ENCODE data around the gene GANAB. TPM values are rescaled to one million over a fixed set of nuclear protein-coding genes. Genes with fewer than 3 reads are reported as not detected.
"Not testable (repeated sequence)": the region's sequence is repeated elsewhere in the genome, so short reads cannot be mapped to it uniquely, and the experiment has no call there.

Gene GANAB
- total RNA-seq, 2 donors from 2014 or later = 226 to 266 TPM

- Mint-ChIP-seq H3K4me1 (peaks cover 11% of the 10 kb centered on the region), H3K27me3 (no peaks in the 10 kb centered on the region), H3K9me3 (no peaks in the 10 kb centered on the region), H3K36me3 (ENCODE audit: low read depth) (peaks cover 20% of the 10 kb centered on the region), H3K27ac (peak overlapping the region; percentile 98), H3K4me3 (peak overlapping the region; percentile 94)
- peak; percentile 35 for ATAC-seq (replicated peaks)
Measured at GRCh38 chr11:62652161-62653006, 6.0 kb upstream of the GANAB start.

GRCh38 chr11:62650283-62650682, 3.9 kb upstream of the GANAB start:
- H3K9me3 Mint-ChIP-seq; H3K27ac Mint-ChIP-seq; ATAC-seq (replicated peaks); H3K4me3 Mint-ChIP-seq; H3K27me3 Mint-ChIP-seq: not testable (repeated sequence)
- Mint-ChIP-seq H3K4me1 (peaks cover 11% of the 10 kb centered on the region), H3K36me3 (ENCODE audit: low read depth) (peaks cover 36% of the 10 kb centered on the region)

GRCh38 chr11:62649486-62649885, 3.1 kb upstream of the GANAB start:
- Mint-ChIP-seq H3K27ac (no peak overlapping the region), H3K27me3 (no peaks in the 10 kb centered on the region), H3K4me3 (no peak overlapping the region), H3K36me3 (ENCODE audit: low read depth) (peaks cover 44% of the 10 kb centered on the region), H3K9me3 (no peaks in the 10 kb centered on the region), H3K4me1 (peaks cover 11% of the 10 kb centered on the region)
- ATAC-seq (replicated peaks) = no peak

GRCh38 chr11:62648967-62649364, 2.6 kb upstream of the GANAB start:
- Mint-ChIP-seq H3K36me3 (ENCODE audit: low read depth) (peaks cover 49% of the 10 kb centered on the region), H3K4me3 (no peak overlapping the region), H3K27me3 (no peaks in the 10 kb centered on the region), H3K27ac (no peak overlapping the region), H3K9me3 (no peaks in the 10 kb centered on the region), H3K4me1 (peaks cover 11% of the 10 kb centered on the region)
- no peak for ATAC-seq (replicated peaks)

GRCh38 chr11:62648185-62648966, 2.0 kb upstream of the GANAB start:
- H3K36me3 Mint-ChIP-seq (ENCODE audit: low read depth) = peaks cover 51% of the 10 kb centered on the region
- H3K9me3 Mint-ChIP-seq = no peaks in the 10 kb centered on the region
- H3K27me3 Mint-ChIP-seq = no peaks in the 10 kb centered on the region

GRCh38 chr11:62647609-62648005, 1.2 kb upstream of the GANAB start:
- Mint-ChIP-seq H3K4me1 (peaks cover 6% of the 10 kb centered on the region), H3K36me3 (ENCODE audit: low read depth) (peaks cover 57% of the 10 kb centered on the region), H3K4me3 (peak overlapping the region; percentile 100), H3K27me3 (no peaks in the 10 kb centered on the region), H3K27ac (no peak overlapping the region), H3K9me3 (no peaks in the 10 kb centered on the region)
- ATAC-seq (replicated peaks) = no peak

More at GRCh38 chr11:62648185-62648966, 2.0 kb upstream of the GANAB start:
- Mint-ChIP-seq H3K4me1 (peaks cover 7% of the 10 kb centered on the region), H3K27ac (no peak overlapping the region), H3K4me3 (no peak overlapping the region)
- no peak for ATAC-seq (replicated peaks)

GRCh38 chr11:62646825-62647608, 604 bp upstream of the GANAB start:
- H3K4me3 Mint-ChIP-seq = peak overlapping the region; percentile 100
- H3K4me1 Mint-ChIP-seq = no peaks in the 10 kb centered on the region
- H3K9me3 Mint-ChIP-seq = no peaks in the 10 kb centered on the region
- H3K27ac Mint-ChIP-seq = peak overlapping the region; percentile 97
- H3K27me3 Mint-ChIP-seq = no peaks in the 10 kb centered on the region
- H3K36me3 Mint-ChIP-seq (ENCODE audit: low read depth) = peaks cover 54% of the 10 kb centered on the region
- ATAC-seq (replicated peaks) = no peak

GRCh38 chr11:62645671-62645945, 805 bp downstream of the GANAB start:
- peaks cover 5% of the 10 kb centered on the region for H3K4me1 Mint-ChIP-seq
- H3K36me3 Mint-ChIP-seq (ENCODE audit: low read depth) = peaks cover 59% of the 10 kb centered on the region
- ATAC-seq (replicated peaks) = peak; percentile 1
- no peaks in the 10 kb centered on the region for H3K27me3 Mint-ChIP-seq
- peak overlapping the region; percentile 100 for H3K4me3 Mint-ChIP-seq
- peak overlapping the region; percentile 97 for H3K27ac Mint-ChIP-seq
- no peaks in the 10 kb centered on the region for H3K9me3 Mint-ChIP-seq

- H3K36me3 Mint-ChIP-seq (ENCODE audit: low read depth) = peaks cover 63% of the 10 kb centered on the region
- no peak overlapping the region for H3K27ac Mint-ChIP-seq
- H3K27me3 Mint-ChIP-seq = no peaks in the 10 kb centered on the region
- peaks cover 11% of the 10 kb centered on the region for H3K4me1 Mint-ChIP-seq
- no peaks in the 10 kb centered on the region for H3K9me3 Mint-ChIP-seq
- H3K4me3 Mint-ChIP-seq = peak overlapping the region; percentile 100
- ATAC-seq (replicated peaks) = no peak
Measured at GRCh38 chr11:62644220-62644619, 2.2 kb downstream of the GANAB start.

GRCh38 chr11:62632492-62632891, 13.9 kb downstream of the GANAB start:
- Mint-ChIP-seq H3K27me3 (no peaks in the 10 kb centered on the region), H3K27ac (peak overlapping the region; percentile 57), H3K9me3 (no peaks in the 10 kb centered on the region), H3K36me3 (ENCODE audit: low read depth) (peaks cover 100% of the 10 kb centered on the region), H3K4me1 (peaks cover 5% of the 10 kb centered on the region), H3K4me3 (no peak overlapping the region)
- no peak for ATAC-seq (replicated peaks)

GRCh38 chr11:62627713-62628112, 18.7 kb downstream of the GANAB start:
- H3K9me3 Mint-ChIP-seq = no peaks in the 10 kb centered on the region
- peaks cover 84% of the 10 kb centered on the region for H3K36me3 Mint-ChIP-seq (ENCODE audit: low read depth)
- no peak overlapping the region for H3K27ac Mint-ChIP-seq
- H3K4me1 Mint-ChIP-seq = no peaks in the 10 kb centered on the region
- no peak overlapping the region for H3K4me3 Mint-ChIP-seq
- H3K27me3 Mint-ChIP-seq = no peaks in the 10 kb centered on the region
- no peak for ATAC-seq (replicated peaks)

GRCh38 chr11:62622476-62623089, 23.8 kb downstream of the GANAB start:
- Mint-ChIP-seq H3K36me3 (ENCODE audit: low read depth) (peaks cover 80% of the 10 kb centered on the region), H3K27ac (peak overlapping the region; percentile 91), H3K4me3 (peak overlapping the region; percentile 97), H3K9me3 (no peaks in the 10 kb centered on the region), H3K4me1 (no peaks in the 10 kb centered on the region), H3K27me3 (no peaks in the 10 kb centered on the region)
- ATAC-seq (replicated peaks) = no peak

- H3K36me3 Mint-ChIP-seq (ENCODE audit: low read depth) = peaks cover 80% of the 10 kb centered on the region
- H3K27me3 Mint-ChIP-seq = no peaks in the 10 kb centered on the region
- peak within 1 kb of the TSS; percentile 97 for H3K4me3 Mint-ChIP-seq
- H3K4me1 Mint-ChIP-seq = no peaks in the 10 kb centered on the region
- peak within 1 kb of the TSS; percentile 91 for H3K27ac Mint-ChIP-seq
- no peaks in the 10 kb centered on the region for H3K9me3 Mint-ChIP-seq
- peak; percentile 96 for ATAC-seq (replicated peaks)
Measured at GRCh38 chr11:62621567-62622470, 24.6 kb downstream of the GANAB start, which contains the start of gene B3GAT3. B3GAT3 (minus strand) TSS chr11:62621986; CDS start chr11:62621947, 39 bp downstream.
